Bronchial epithelial cell (primary cell): ENCODE data around the gene PIK3CB. TPM values are rescaled to one million over a fixed set of nuclear protein-coding genes. Genes with fewer than 3 reads are reported as not detected.

Source experiments
- DNase-seq: peaks from one replicate; pipeline ENCODE4 v3.0.0-alpha.2; 2010; ENCODE audit warnings: low read depth
- FAIRE-seq: peaks from 2 replicates; lab custom pipeline; 2011; peaks lifted over from hg19 to GRCh38; lab: Jason Lieb, UNC
- H3K27me3 ChIP-seq: 2 replicates; pipeline ENCODE4 v1.5.1; 2011; ENCODE audit warnings: low read length; ENCODE audit not compliant: control insufficient read depth, insufficient read depth
- H3K36me3 ChIP-seq: 2 replicates; pipeline ENCODE4 v1.5.1; 2011; ENCODE audit warnings: low read length; ENCODE audit not compliant: control insufficient read depth, insufficient read depth
- H3K4me3 ChIP-seq: 2 replicates; pipeline ENCODE4 v1.5.1; 2011; ENCODE audit warnings: mild to moderate bottlenecking, low read depth, low read length, control low read depth
- total RNA-seq: library from RNA; depleted of rRNA; stranded (reverse); fragments of >200 nt; gene quantifications from 2 replicates; pipeline ENCODE4 v1.2.1, GENCODE V29; 2014
- TF ChIP-seq, protein P1 (sequence below): IDR thresholded peaks from 2 replicates; pipeline ENCODE4 v1.5.1; 2011; ENCODE audit warnings: mild to moderate bottlenecking, moderate library complexity, low read length, control low read depth, inconsistent platforms; ENCODE audit not compliant: insufficient read depth, severe bottlenecking

PIK3CB gene
- total RNA-seq, 1 donor from 2014 or later: 11.3 TPM

DNA sequence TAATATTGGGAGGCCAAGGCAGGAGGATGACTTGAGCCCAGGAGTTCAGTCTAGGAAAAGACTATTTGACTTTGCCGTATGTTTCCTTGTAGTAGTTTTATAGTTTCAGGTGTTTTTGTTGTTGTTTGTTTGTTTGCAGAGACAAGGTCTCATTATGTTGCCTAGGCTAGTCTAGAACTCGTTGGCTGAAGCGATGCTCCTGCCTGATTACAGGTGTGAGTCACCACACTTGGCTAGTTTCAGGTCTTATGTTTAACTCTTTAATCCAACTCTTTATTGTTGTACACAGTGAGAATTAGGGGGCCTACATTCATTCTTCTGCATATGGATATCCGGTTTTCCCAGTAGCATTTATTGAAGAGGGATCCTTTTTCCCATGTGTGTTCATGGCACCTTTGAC lies 194.2 kb downstream of the PIK3CB start:
- H3K36me3 ChIP-seq: no peaks in the 10 kb centered on the region
- H3K27me3 ChIP-seq: no peaks in the 10 kb centered on the region
- FAIRE-seq (no peak), DNase-seq (peak; percentile 22)
- TF ChIP-seq, protein P1, sequence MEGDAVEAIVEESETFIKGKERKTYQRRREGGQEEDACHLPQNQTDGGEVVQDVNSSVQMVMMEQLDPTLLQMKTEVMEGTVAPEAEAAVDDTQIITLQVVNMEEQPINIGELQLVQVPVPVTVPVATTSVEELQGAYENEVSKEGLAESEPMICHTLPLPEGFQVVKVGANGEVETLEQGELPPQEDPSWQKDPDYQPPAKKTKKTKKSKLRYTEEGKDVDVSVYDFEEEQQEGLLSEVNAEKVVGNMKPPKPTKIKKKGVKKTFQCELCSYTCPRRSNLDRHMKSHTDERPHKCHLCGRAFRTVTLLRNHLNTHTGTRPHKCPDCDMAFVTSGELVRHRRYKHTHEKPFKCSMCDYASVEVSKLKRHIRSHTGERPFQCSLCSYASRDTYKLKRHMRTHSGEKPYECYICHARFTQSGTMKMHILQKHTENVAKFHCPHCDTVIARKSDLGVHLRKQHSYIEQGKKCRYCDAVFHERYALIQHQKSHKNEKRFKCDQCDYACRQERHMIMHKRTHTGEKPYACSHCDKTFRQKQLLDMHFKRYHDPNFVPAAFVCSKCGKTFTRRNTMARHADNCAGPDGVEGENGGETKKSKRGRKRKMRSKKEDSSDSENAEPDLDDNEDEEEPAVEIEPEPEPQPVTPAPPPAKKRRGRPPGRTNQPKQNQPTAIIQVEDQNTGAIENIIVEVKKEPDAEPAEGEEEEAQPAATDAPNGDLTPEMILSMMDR: no peak
- H3K4me3 ChIP-seq: no peak overlapping the region

DNA sequence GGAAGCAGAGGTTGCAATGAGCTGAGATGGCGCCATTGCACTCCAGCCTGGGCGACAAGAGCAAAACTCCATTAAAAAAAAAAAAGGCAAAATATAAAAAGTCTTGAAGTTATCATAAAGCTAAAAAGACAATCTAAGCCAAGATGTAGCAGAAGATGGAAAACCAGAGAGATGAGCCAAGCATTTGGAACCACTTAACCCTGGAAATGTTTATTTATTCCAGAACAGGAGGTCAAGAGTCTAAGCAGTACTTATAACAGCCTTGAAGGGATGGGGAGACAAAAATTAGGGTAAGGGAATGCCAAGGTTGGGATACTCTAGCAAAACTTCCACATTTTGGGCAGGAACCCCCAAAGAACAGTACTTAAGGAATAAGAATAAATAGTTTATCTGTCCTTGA lies 196.1 kb downstream of the PIK3CB start:
- FAIRE-seq (no peak), DNase-seq (no peak)
- no peak overlapping the region for H3K4me3 ChIP-seq
- H3K27me3 ChIP-seq: no peaks in the 10 kb centered on the region
- TF ChIP-seq, protein P1: no peak
- no peaks in the 10 kb centered on the region for H3K36me3 ChIP-seq

DNA sequence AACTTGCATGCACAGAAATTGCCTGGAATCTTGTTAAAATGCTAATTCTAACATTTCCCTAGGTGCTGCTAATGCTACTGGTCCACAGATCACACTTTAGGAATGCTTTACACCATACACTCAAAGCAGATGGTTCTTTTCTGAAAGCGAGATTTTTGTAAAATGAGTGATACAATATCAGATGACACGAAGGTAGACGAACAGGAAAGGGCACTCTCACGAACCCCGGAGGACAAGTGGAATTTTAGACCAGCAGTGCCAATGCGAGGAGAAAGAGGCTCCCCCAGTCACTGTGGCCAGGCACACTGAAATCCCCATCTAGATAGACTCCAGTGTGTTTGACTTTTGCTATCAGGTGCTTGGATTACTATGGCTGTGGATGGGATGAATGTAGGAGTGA lies 205.2 kb downstream of the PIK3CB start:
- TF ChIP-seq, protein P1: no peak
- H3K36me3 ChIP-seq: peaks cover 2% of the 10 kb centered on the region
- H3K4me3 ChIP-seq: no peak overlapping the region
- H3K27me3 ChIP-seq: no peaks in the 10 kb centered on the region
- DNase-seq (peak; percentile 75), FAIRE-seq (peak; percentile 47)

DNA sequence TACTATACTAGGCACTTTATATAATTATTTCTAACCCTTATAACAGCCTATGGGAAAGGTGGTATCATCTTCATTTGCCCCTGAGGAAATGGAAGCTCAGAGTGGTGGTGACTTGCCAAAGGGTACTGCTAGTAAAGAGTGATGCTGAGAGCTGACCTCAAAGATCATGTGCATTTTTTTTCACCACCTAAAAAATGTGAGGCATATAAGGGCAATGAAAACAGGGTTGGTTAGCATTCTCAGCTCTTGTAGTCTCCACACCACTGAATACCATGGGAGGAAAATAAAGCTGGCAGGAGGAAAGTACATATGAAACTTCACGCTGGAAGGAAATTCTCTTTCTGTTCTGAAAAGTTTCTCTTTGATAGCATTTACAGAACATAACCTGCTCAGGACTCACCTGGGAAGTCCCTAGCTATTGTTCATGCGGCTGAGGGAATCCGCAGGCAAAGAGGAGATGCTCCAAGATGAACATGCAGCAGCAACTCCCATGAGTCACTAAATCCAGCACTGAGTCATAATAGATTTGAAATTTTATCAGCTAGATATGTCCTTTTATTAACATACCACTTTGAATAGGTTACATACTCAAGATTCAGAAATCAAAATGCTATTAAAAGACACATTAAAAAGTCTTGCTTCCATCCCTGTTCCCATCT lies 208.9 kb downstream of the PIK3CB start:
- Histone ChIP-seq H3K27me3 (no peaks in the 10 kb centered on the region), H3K4me3 (no peak overlapping the region), H3K36me3 (no peaks in the 10 kb centered on the region)
- FAIRE-seq: no peak
- TF ChIP-seq, protein P1: no peak
- DNase-seq: peak; percentile 95

DNA sequence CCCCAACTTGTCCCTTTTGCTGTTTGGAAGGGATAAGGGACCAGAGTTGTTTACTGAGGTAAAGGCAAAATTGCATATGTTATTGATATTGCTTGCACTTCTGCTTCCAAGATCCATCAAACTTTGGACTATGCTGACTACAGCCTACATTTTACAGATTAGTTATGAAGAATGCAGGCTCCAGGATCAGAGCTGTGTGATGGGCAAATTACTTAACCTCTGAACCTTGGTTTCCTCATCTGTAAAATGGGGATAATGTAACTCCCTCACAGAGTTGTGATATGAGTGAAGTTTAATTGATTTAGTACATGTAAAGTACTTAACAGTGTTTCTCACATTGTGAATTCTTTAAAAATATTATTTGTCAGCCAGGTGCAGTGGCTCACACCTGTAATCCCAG lies 210.2 kb downstream of the PIK3CB start:
- no peak for DNase-seq
- Histone ChIP-seq H3K27me3 (no peaks in the 10 kb centered on the region), H3K36me3 (no peaks in the 10 kb centered on the region), H3K4me3 (no peak overlapping the region)
- TF ChIP-seq, protein P1: no peak
- no peak for FAIRE-seq

DNA sequence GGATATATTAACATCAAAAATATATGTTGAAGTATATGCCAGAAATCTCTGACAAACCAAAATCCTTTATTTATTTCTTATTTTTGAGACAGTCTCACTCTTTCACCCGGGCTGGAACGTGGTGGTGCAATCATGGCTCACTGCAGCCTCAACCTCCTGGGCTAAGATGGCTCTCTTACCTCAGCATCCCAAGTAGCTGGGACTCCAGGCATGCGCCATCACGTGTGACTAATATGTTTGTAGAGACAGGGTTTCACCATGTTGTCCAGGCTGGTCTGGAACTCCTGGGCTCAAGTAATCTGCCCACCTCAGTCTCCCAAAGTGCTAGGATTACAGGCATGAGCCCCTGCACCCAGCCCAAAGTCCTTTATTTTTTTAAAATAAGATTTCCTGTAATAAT lies 214.3 kb downstream of the PIK3CB start:
- TF ChIP-seq, protein P1: no peak

More for the DNA sequence above, 214.3 kb downstream of the PIK3CB start:
- Histone ChIP-seq H3K36me3 (no peaks in the 10 kb centered on the region), H3K27me3 (no peaks in the 10 kb centered on the region), H3K4me3 (no peak overlapping the region)
- DNase-seq (peak; percentile 38), FAIRE-seq (no peak)
